ENCODE data around the gene TMEM178B. TPM values are rescaled to one million over a fixed set of nuclear protein-coding genes. Genes with fewer than 3 reads are reported as not detected.

The TMEM178B gene
- polyA plus RNA-seq, 1 donor from 2014 or later, result 40.7 TPM

DNA sequence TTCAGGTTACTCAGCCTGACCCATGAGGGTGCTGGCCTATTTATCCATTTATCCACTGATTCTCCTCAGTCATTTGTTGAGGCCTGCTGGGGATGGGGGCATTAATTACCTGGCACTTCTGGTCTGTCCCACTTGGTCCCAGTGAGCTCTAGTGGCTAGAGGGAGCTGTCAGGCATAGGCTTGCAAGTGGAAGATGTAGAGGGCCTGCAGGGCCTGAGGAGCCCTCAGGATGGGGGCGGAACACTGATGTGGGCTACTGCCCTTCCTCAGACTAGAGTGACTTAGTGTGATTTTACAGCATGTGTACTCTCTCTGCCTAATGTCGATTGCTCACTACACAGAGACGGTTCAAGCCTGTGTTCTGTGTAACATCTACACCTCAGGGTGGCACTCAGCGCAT, 45.3 kb downstream of the TMEM178B start:
- no peak overlapping the region for H2AFZ ChIP-seq (ENCODE audit: low read depth, low read length)
- no peak overlapping the region for H3K9ac ChIP-seq (ENCODE audit: low read length)
- peaks cover 32% of the 10 kb centered on the region for H3K79me2 ChIP-seq (replicated peaks; ENCODE audit: insufficient read depth, low read length)
- no peaks in the 10 kb centered on the region for H3K9me2 ChIP-seq (ENCODE audit: insufficient read depth, low read length)
- no peak for TF ChIP-seq POLR2AphosphoS5 (IDR thresholded peaks at IDR 0.05)
- TF ChIP-seq RAD21 (conservative IDR thresholded peaks at IDR 0.05), result no peak
- TF ChIP-seq EZH2 (IDR thresholded peaks at IDR 0.05; ENCODE audit: borderline replicate concordance, insufficient read depth, low read length, poor library complexity, severe bottlenecking), result no peak
- TF ChIP-seq, protein P1, sequence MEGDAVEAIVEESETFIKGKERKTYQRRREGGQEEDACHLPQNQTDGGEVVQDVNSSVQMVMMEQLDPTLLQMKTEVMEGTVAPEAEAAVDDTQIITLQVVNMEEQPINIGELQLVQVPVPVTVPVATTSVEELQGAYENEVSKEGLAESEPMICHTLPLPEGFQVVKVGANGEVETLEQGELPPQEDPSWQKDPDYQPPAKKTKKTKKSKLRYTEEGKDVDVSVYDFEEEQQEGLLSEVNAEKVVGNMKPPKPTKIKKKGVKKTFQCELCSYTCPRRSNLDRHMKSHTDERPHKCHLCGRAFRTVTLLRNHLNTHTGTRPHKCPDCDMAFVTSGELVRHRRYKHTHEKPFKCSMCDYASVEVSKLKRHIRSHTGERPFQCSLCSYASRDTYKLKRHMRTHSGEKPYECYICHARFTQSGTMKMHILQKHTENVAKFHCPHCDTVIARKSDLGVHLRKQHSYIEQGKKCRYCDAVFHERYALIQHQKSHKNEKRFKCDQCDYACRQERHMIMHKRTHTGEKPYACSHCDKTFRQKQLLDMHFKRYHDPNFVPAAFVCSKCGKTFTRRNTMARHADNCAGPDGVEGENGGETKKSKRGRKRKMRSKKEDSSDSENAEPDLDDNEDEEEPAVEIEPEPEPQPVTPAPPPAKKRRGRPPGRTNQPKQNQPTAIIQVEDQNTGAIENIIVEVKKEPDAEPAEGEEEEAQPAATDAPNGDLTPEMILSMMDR (IDR thresholded peaks at IDR 0.05; ENCODE audit: poor library complexity, severe bottlenecking), result no peak
- no peak for TF ChIP-seq EP300 (conservative IDR thresholded peaks at IDR 0.05; ENCODE audit: poor library complexity, severe bottlenecking)
- TF ChIP-seq TAF1 (IDR thresholded peaks at IDR 0.05; ENCODE audit: low read depth), result no peak
- no peak for TF ChIP-seq SMC3 (conservative IDR thresholded peaks at IDR 0.05; ENCODE audit: poor library complexity)
- TF ChIP-seq MXI1 (conservative IDR thresholded peaks at IDR 0.05; ENCODE audit: poor library complexity, severe bottlenecking), result no peak
- TF ChIP-seq, protein P2, sequence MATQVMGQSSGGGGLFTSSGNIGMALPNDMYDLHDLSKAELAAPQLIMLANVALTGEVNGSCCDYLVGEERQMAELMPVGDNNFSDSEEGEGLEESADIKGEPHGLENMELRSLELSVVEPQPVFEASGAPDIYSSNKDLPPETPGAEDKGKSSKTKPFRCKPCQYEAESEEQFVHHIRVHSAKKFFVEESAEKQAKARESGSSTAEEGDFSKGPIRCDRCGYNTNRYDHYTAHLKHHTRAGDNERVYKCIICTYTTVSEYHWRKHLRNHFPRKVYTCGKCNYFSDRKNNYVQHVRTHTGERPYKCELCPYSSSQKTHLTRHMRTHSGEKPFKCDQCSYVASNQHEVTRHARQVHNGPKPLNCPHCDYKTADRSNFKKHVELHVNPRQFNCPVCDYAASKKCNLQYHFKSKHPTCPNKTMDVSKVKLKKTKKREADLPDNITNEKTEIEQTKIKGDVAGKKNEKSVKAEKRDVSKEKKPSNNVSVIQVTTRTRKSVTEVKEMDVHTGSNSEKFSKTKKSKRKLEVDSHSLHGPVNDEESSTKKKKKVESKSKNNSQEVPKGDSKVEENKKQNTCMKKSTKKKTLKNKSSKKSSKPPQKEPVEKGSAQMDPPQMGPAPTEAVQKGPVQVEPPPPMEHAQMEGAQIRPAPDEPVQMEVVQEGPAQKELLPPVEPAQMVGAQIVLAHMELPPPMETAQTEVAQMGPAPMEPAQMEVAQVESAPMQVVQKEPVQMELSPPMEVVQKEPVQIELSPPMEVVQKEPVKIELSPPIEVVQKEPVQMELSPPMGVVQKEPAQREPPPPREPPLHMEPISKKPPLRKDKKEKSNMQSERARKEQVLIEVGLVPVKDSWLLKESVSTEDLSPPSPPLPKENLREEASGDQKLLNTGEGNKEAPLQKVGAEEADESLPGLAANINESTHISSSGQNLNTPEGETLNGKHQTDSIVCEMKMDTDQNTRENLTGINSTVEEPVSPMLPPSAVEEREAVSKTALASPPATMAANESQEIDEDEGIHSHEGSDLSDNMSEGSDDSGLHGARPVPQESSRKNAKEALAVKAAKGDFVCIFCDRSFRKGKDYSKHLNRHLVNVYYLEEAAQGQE (IDR thresholded peaks at IDR 0.05; ENCODE audit: borderline replicate concordance), result no peak
- no peak overlapping the region for H3K27ac ChIP-seq (ENCODE audit: low read length)
- no peak overlapping the region for H3K4me3 ChIP-seq (ENCODE audit: low read length)
- no peaks in the 10 kb centered on the region for H4K20me1 ChIP-seq (ENCODE audit: insufficient read depth)
- peaks cover 6% of the 10 kb centered on the region for H3K36me3 ChIP-seq (ENCODE audit: insufficient read depth, low read length)
- H3K9me3 ChIP-seq (ENCODE audit: low read length), result no peaks in the 10 kb centered on the region
- no peaks in the 10 kb centered on the region for H3F3A ChIP-seq (ENCODE audit: insufficient read depth, low read length, poor library complexity, severe bottlenecking)
- H3K4me2 ChIP-seq (ENCODE audit: low read length), result no peak overlapping the region
- H3K27me3 ChIP-seq (ENCODE audit: insufficient read depth, low read depth, low read length), result no peaks in the 10 kb centered on the region

GRCh38 chr7:141122736-141123135, 48.9 kb downstream of the TMEM178B start:
- Histone ChIP-seq H2AFZ (ENCODE audit: low read depth, low read length) (no peak overlapping the region), H3F3A (ENCODE audit: insufficient read depth, low read length, poor library complexity, severe bottlenecking) (no peaks in the 10 kb centered on the region), H3K4me3 (ENCODE audit: low read length) (no peak overlapping the region), H4K20me1 (ENCODE audit: insufficient read depth) (no peaks in the 10 kb centered on the region), H3K27ac (ENCODE audit: low read length) (no peak overlapping the region), H3K4me2 (ENCODE audit: low read length) (no peak overlapping the region), H3K9me3 (ENCODE audit: low read length) (no peaks in the 10 kb centered on the region), H3K36me3 (ENCODE audit: insufficient read depth, low read length) (no peaks in the 10 kb centered on the region), H3K79me2 (replicated peaks; ENCODE audit: insufficient read depth, low read length) (peaks cover 44% of the 10 kb centered on the region), H3K9ac (ENCODE audit: low read length) (no peak overlapping the region), H3K9me2 (ENCODE audit: insufficient read depth, low read length) (no peaks in the 10 kb centered on the region), H3K27me3 (ENCODE audit: insufficient read depth, low read depth, low read length) (no peaks in the 10 kb centered on the region)
- TF ChIP-seq RAD21 (conservative IDR thresholded peaks at IDR 0.05) (no peak), TAF1 (IDR thresholded peaks at IDR 0.05; ENCODE audit: low read depth) (no peak), EZH2 (IDR thresholded peaks at IDR 0.05; ENCODE audit: borderline replicate concordance, insufficient read depth, low read length, poor library complexity, severe bottlenecking) (no peak), POLR2AphosphoS5 (IDR thresholded peaks at IDR 0.05) (no peak), EP300 (conservative IDR thresholded peaks at IDR 0.05; ENCODE audit: poor library complexity, severe bottlenecking) (no peak), MXI1 (conservative IDR thresholded peaks at IDR 0.05; ENCODE audit: poor library complexity, severe bottlenecking) (no peak), SMC3 (conservative IDR thresholded peaks at IDR 0.05; ENCODE audit: poor library complexity) (no peak)
- TF ChIP-seq, protein P1 (IDR thresholded peaks at IDR 0.05; ENCODE audit: poor library complexity, severe bottlenecking), result no peak
- TF ChIP-seq, protein P2 (IDR thresholded peaks at IDR 0.05; ENCODE audit: borderline replicate concordance), result no peak

All from neural cell (in vitro differentiated cells).